OCI-LY7 (cell line): ENCODE data around the gene PCID2. TPM values are rescaled to one million over a fixed set of nuclear protein-coding genes. Genes with fewer than 3 reads are reported as not detected.

ENCODE experiments used
- BruUV-seq: library from RNA; stranded (reverse); fragments of 400-500 nt; replicated peaks from 2 replicates; lab custom pipeline; 2021; lab: Mats Ljungman, UMichigan
- CTCF ChIA-PET: fragments of 300-600 bp; sonication (Branson Sonifier 250); formaldehyde crosslinking; loops from one replicate; lab custom pipeline; 2022; ENCODE audit warnings: antibody characterized with exemption; ENCODE audit not compliant: unreplicated experiment; lab: Charles Lee
- POLR2A ChIA-PET: fragments of 300-600 bp; sonication (Branson Sonifier 250); formaldehyde crosslinking; loops from one replicate; lab custom pipeline; 2022; ENCODE audit warnings: antibody characterized with exemption; lab: Charles Lee
- DNase-seq: peaks from one replicate; pipeline ENCODE4 v3.0.0-alpha.2; 2015; ENCODE audit warnings: low spot score
- H2AFZ ChIP-seq: fragments of 200-600 bp; sonication (generic), shearing (Covaris generic); 2 replicates; pipeline ENCODE4 v1.6.1; 2014; ENCODE audit warnings: mild to moderate bottlenecking, antibody characterized with exemption, low read length, moderate library complexity
- H3K27ac ChIP-seq: fragments of 200-600 bp; sonication (generic); 2 replicates; pipeline ENCODE4 v1.5.1; 2014; ENCODE audit warnings: mixed run types, low read depth, mild to moderate bottlenecking, moderate library complexity, low read length, inconsistent platforms; ENCODE audit not compliant: poor library complexity, severe bottlenecking
- H3K36me3 ChIP-seq: fragments of 200-600 bp; sonication (generic); 2 replicates; pipeline ENCODE4 v1.6.1; 2014; ENCODE audit warnings: mild to moderate bottlenecking, antibody characterized with exemption, low read length, moderate library complexity, mixed read lengths; ENCODE audit not compliant: insufficient read depth
- H3K4me1 ChIP-seq: fragments of 200-600 bp; sonication (generic); 2 replicates; pipeline ENCODE4 v1.5.1; 2014; ENCODE audit warnings: mild to moderate bottlenecking, low read length; ENCODE audit not compliant: insufficient read depth, poor library complexity, severe bottlenecking
- H3K4me2 ChIP-seq: fragments of 200-600 bp; sonication (generic); 2 replicates; pipeline ENCODE4 v1.6.1; 2014; ENCODE audit warnings: mild to moderate bottlenecking, low read length
- H3K4me3 ChIP-seq: fragments of 200-600 bp; sonication (generic); 2 replicates; pipeline ENCODE4 v1.5.1; 2014; ENCODE audit warnings: mild to moderate bottlenecking, low read depth, low read length; ENCODE audit not compliant: poor library complexity, severe bottlenecking
- H3K79me2 ChIP-seq: fragments of 200-600 bp; sonication (generic); 2 replicates; pipeline ENCODE4 v1.6.1; 2016; ENCODE audit warnings: low read depth, mild to moderate bottlenecking, low read length, moderate library complexity, mixed read lengths; ENCODE audit not compliant: insufficient read depth
- H3K9me2 ChIP-seq: fragments of 200-600 bp; sonication (generic); 2 replicates; pipeline ENCODE4 v1.6.1; 2016; ENCODE audit warnings: mild to moderate bottlenecking, low read length, mixed read lengths; ENCODE audit not compliant: insufficient read depth
- H3K9me3 ChIP-seq: fragments of 200-600 bp; sonication (generic); 2 replicates; pipeline ENCODE4 v1.6.1; 2014; ENCODE audit warnings: mild to moderate bottlenecking, mixed run types, low read length, mixed read lengths
- H4K20me1 ChIP-seq: fragments of 200-600 bp; sonication (generic); 2 replicates; pipeline ENCODE4 v1.6.1; 2014; ENCODE audit warnings: mild to moderate bottlenecking, antibody characterized with exemption, low read length, moderate library complexity, mixed read lengths; ENCODE audit not compliant: insufficient read depth
- CTCF ChIP-seq: fragments of 200-600 bp; sonication (generic); conservative IDR thresholded peaks from 2 replicates; pipeline ENCODE4 v1.5.1; 2014; ENCODE audit warnings: mild to moderate bottlenecking, antibody characterized with exemption, low read length, moderate library complexity, mixed read lengths
- EZH2phosphoT487 ChIP-seq: fragments of 200-600 bp; sonication (generic); IDR thresholded peaks from 2 replicates; pipeline ENCODE4 v1.6.1; 2018; ENCODE audit warnings: low read depth, borderline replicate concordance, mild to moderate bottlenecking, mixed run types, antibody characterized with exemption, low read length, moderate library complexity, mixed read lengths
- intact Hi-C: fragments of 100-400 bp; cut with micrococcal nuclease; formaldehyde crosslinking; loops from one replicate; pipeline ENCODE4 v1.10.0; 2022; ENCODE audit not compliant: unreplicated experiment
- total RNA-seq, 2 experiments: library from RNA; depleted of rRNA in 1 of 2; stranded (reverse); fragments of >200 nt in 1 of 2; shearing (Covaris generic) in 1 of 2; gene quantifications; 2 replicates each; pipeline ENCODE4 v1.2.3, GENCODE V29; 2014 to 2022

PCID2 gene
- total RNA-seq, 2 experiments from 2014 or later = 30.2 to 41.9 TPM

GRCh38 chr13:113223070-113223469, 14.6 kb upstream of the PCID2 start:
- DNase-seq = no peak
- intact Hi-C loops = no loop called here
- ChIA-PET POLR2A (interaction anchor here (0.7 kb wide), 1 partner anchor 18 kb away, joined by 3 read pairs; no protein-coding TSS in a partner anchor), CTCF (no interaction called here)
- Histone ChIP-seq H3K36me3 (peaks cover 67% of the 10 kb centered on the region), H3K9me3 (no peaks in the 10 kb centered on the region), H2AFZ (no peak overlapping the region), H3K4me3 (no peak overlapping the region), H3K27ac (no peak overlapping the region), H3K9me2 (no peaks in the 10 kb centered on the region), H4K20me1 (peaks cover 7% of the 10 kb centered on the region; the same call in 1 of the 2 replicates), H3K4me2 (no peak overlapping the region), H3K79me2 (peaks cover 12% of the 10 kb centered on the region), H3K4me1 (no peaks in the 10 kb centered on the region)
- no TSS peak for BruUV-seq
- TF ChIP-seq EZH2phosphoT487 = no peak
- TF ChIP-seq CTCF = no peak

- no peak for DNase-seq
- H3K9me2 ChIP-seq = no peaks in the 10 kb centered on the region
- TF ChIP-seq CTCF = no peak
- TF ChIP-seq EZH2phosphoT487 = no peak
- peaks cover 7% of the 10 kb centered on the region; the same call in 1 of the 2 replicates for H4K20me1 ChIP-seq
- POLR2A ChIA-PET = no interaction called here
- BruUV-seq = no TSS peak
- CTCF ChIA-PET = no interaction called here
- H3K36me3 ChIP-seq = peaks cover 55% of the 10 kb centered on the region
- intact Hi-C loops = no loop called here
- peaks cover 34% of the 10 kb centered on the region for H3K79me2 ChIP-seq
- no peak overlapping the region for H3K4me2 ChIP-seq
- H3K4me3 ChIP-seq = no peak overlapping the region
- H2AFZ ChIP-seq = no peak overlapping the region
- H3K9me3 ChIP-seq = no peaks in the 10 kb centered on the region
- H3K4me1 ChIP-seq = peaks cover 4% of the 10 kb centered on the region
- no peak overlapping the region for H3K27ac ChIP-seq
Observed at GRCh38 chr13:113220877-113221276, 12.4 kb upstream of the PCID2 start.

- CTCF ChIA-PET = no interaction called here
- TF ChIP-seq CTCF = no peak
- TF ChIP-seq EZH2phosphoT487 = no peak
- no peak overlapping the region for H3K27ac ChIP-seq
- peaks cover 48% of the 10 kb centered on the region for H3K36me3 ChIP-seq
- no peak overlapping the region for H2AFZ ChIP-seq
- intact Hi-C loops = no loop called here
- no peaks in the 10 kb centered on the region for H3K9me2 ChIP-seq
- no peak for DNase-seq
- POLR2A ChIA-PET = no interaction called here
- H3K79me2 ChIP-seq = peaks cover 41% of the 10 kb centered on the region
- H3K9me3 ChIP-seq = no peaks in the 10 kb centered on the region
- no peak overlapping the region for H3K4me2 ChIP-seq
- H3K4me3 ChIP-seq = no peak overlapping the region
- BruUV-seq = no TSS peak
- H3K4me1 ChIP-seq = peaks cover 4% of the 10 kb centered on the region
- peaks cover 7% of the 10 kb centered on the region; the same call in 1 of the 2 replicates for H4K20me1 ChIP-seq
Observed at GRCh38 chr13:113220141-113220598, 11.7 kb upstream of the PCID2 start.
